OCI-LY3 (cell line): ENCODE data around the gene ELF1.

ENCODE experiments used
- H2AFZ ChIP-seq: fragments of 200-600, 300-600 bp; shearing (Covaris generic); 2 replicates; pipeline ENCODE4 v1.6.0; 2014; ENCODE audit warnings: antibody characterized with exemption, low read depth, low read length
- H3K27ac ChIP-seq: fragments of 200-600, 300-600 bp; sonication (generic); 2 replicates; pipeline ENCODE4 v1.5.1; 2014; ENCODE audit warnings: mild to moderate bottlenecking, low read length, moderate library complexity, mixed read lengths
- H3K27me3 ChIP-seq: fragments of 200-600, 300-600 bp; sonication (generic); 2 replicates; pipeline ENCODE4 v1.6.1; 2014; ENCODE audit warnings: low read depth, low read length, mixed read lengths
- H3K36me3 ChIP-seq: fragments of 200-600, 300-600 bp; sonication (generic); replicated peaks from 2 replicates; pipeline ENCODE3; 2014; ENCODE audit warnings: low read depth, low read length, mixed read lengths
- H3K4me1 ChIP-seq: fragments of 300-600, 200-600 bp; sonication (generic); 2 replicates; pipeline ENCODE4 v1.6.1; 2014; ENCODE audit warnings: low read length, mixed read lengths
- H3K4me2 ChIP-seq: fragments of 200-600, 300-600 bp; sonication (generic); 2 replicates; pipeline ENCODE4 v1.6.1; 2014; ENCODE audit warnings: low read length, mixed read lengths
- H3K4me3 ChIP-seq: fragments of 300-600, 200-600 bp; sonication (generic); 2 replicates; pipeline ENCODE4 v1.5.1; 2014; ENCODE audit warnings: antibody characterized with exemption, mild to moderate bottlenecking, low read length, moderate library complexity
- H3K79me2 ChIP-seq: fragments of 300-600, 200-600 bp; shearing (Covaris generic); 2 replicates; pipeline ENCODE4 v1.6.1; 2014; ENCODE audit warnings: mild to moderate bottlenecking, low read length, mixed read lengths
- H3K9ac ChIP-seq: fragments of 300-600, 200-600 bp; shearing (Covaris generic); 2 replicates; pipeline ENCODE4 v1.6.0; 2014; ENCODE audit warnings: mild to moderate bottlenecking, low read length, moderate library complexity
- H3K9me3 ChIP-seq: fragments of 200-600, 300-600 bp; shearing (Covaris generic); 2 replicates; pipeline ENCODE4 v1.6.1; 2014; ENCODE audit warnings: low read length, mixed read lengths; ENCODE audit not compliant: insufficient read depth
- H4K20me1 ChIP-seq: fragments of 200-600, 300-600 bp; sonication (generic); 2 replicates; pipeline ENCODE4 v1.6.1; 2016; ENCODE audit warnings: low read length, mixed read lengths; ENCODE audit not compliant: insufficient read depth
- EZH2phosphoT487 ChIP-seq: fragments of 200-600 bp; shearing (Covaris generic); IDR thresholded peaks from 2 replicates; pipeline ENCODE4 v1.6.1; 2018; ENCODE audit warnings: antibody characterized with exemption, mixed run types, low read depth
- TF ChIP-seq, protein P1 (sequence below): fragments of 200-600, 300-600 bp; sonication (generic); IDR thresholded peaks from 2 replicates; pipeline ENCODE4 v1.5.1; 2014; ENCODE audit warnings: antibody characterized with exemption, low read length, low read depth

The ELF1 gene

DNA sequence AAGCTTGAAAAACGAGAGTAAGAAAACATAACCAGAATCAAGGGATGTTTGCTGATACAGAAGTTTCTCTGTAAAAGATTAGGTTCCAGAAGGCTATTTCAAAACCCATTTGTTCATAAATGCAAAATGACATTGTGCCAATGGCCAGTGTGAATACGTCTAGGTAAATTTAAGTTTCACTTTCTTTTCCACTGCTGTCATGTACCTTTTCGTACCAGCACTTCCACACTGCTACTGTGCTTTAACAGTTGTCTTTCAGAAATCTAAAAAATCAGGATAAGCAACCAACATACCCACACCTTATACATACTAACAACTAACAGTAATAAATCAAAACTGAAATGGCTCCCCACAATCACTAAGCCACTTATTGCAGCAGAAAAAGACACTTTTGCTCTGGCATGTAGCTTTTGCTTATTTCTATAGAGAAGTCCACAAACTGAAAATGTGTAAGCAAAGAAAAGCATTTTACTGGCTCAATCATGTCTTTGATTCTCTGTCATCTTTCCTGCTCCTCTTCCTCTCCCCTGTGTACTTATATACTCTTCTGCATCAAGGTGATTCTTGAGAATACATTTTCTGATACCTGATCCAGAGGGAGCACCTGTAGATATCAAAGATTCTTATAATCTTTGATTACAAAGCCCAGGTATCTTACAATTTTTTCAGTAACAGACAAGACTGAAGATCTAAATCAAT, 34.3 kb downstream of the ELF1 start:
- H2AFZ ChIP-seq, result no peak overlapping the region
- TF ChIP-seq, protein P1, sequence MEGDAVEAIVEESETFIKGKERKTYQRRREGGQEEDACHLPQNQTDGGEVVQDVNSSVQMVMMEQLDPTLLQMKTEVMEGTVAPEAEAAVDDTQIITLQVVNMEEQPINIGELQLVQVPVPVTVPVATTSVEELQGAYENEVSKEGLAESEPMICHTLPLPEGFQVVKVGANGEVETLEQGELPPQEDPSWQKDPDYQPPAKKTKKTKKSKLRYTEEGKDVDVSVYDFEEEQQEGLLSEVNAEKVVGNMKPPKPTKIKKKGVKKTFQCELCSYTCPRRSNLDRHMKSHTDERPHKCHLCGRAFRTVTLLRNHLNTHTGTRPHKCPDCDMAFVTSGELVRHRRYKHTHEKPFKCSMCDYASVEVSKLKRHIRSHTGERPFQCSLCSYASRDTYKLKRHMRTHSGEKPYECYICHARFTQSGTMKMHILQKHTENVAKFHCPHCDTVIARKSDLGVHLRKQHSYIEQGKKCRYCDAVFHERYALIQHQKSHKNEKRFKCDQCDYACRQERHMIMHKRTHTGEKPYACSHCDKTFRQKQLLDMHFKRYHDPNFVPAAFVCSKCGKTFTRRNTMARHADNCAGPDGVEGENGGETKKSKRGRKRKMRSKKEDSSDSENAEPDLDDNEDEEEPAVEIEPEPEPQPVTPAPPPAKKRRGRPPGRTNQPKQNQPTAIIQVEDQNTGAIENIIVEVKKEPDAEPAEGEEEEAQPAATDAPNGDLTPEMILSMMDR, result no peak
- no peak for TF ChIP-seq EZH2phosphoT487
- no peaks in the 10 kb centered on the region for H3K27me3 ChIP-seq
- no peak overlapping the region for H3K27ac ChIP-seq
- H4K20me1 ChIP-seq, result peaks cover 86% of the 10 kb centered on the region
- no peaks in the 10 kb centered on the region for H3K9me3 ChIP-seq
- peaks cover 52% of the 10 kb centered on the region for H3K4me1 ChIP-seq
- H3K4me3 ChIP-seq, result peak overlapping the region; percentile 60
- peaks cover 91% of the 10 kb centered on the region for H3K79me2 ChIP-seq
- peak overlapping the region; percentile 7 for H3K9ac ChIP-seq
- H3K4me2 ChIP-seq, result peak overlapping the region; percentile 73
- H3K36me3 ChIP-seq, result peaks cover 17% of the 10 kb centered on the region

DNA sequence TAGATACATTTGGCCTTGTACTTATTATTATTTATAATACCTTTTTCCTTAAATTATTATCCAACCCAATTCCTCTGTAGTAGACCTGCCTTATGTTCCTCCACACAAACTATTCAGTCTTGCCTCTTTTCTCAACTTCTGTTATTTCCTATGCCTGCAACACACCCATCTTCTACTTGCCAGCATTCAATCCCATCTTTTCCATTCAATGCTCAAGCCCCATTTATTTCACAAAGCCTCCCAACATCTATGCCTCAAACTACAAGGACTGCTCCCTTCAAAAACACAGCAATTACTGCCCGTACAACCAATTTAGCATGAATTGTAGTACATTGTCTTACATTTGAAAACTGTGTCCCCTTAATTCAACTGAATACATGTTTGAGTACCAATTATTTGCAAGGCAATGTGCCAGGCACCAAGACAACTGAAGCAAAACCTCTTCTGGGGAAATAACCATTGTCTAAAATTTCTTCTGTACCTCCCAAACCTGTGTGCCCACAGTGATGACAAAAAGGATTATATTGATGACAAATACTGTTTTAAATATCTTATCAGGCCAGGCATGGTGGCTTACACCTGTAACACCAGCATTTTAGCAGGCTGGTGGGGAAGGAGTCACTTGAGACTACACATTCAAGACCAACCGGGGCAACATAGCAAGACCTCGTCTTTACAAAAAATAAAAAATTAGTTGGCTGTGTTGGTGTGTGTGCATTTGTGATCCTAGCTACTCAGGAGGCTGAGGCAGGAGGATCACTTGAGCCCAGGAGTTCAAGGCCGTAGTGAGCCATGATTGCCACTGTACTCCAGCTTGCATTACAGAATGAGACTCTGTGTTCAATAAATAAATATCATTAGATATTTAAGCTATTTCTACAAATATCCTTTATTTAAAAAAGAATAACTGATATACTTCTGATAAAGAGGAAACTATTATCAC, 35.1 kb downstream of the ELF1 start:
- H2AFZ ChIP-seq, result no peak overlapping the region
- no peaks in the 10 kb centered on the region for H3K9me3 ChIP-seq
- H3K36me3 ChIP-seq, result peaks cover 21% of the 10 kb centered on the region
- H4K20me1 ChIP-seq, result peaks cover 89% of the 10 kb centered on the region
- peaks cover 52% of the 10 kb centered on the region for H3K4me1 ChIP-seq
- no peak overlapping the region for H3K27ac ChIP-seq
- TF ChIP-seq, protein P1, result no peak
- TF ChIP-seq EZH2phosphoT487, result no peak
- no peak overlapping the region for H3K9ac ChIP-seq
- H3K79me2 ChIP-seq, result peaks cover 93% of the 10 kb centered on the region
- peak overlapping the region; percentile 60 for H3K4me3 ChIP-seq
- peak overlapping the region; percentile 73 for H3K4me2 ChIP-seq
- H3K27me3 ChIP-seq, result no peaks in the 10 kb centered on the region

DNA sequence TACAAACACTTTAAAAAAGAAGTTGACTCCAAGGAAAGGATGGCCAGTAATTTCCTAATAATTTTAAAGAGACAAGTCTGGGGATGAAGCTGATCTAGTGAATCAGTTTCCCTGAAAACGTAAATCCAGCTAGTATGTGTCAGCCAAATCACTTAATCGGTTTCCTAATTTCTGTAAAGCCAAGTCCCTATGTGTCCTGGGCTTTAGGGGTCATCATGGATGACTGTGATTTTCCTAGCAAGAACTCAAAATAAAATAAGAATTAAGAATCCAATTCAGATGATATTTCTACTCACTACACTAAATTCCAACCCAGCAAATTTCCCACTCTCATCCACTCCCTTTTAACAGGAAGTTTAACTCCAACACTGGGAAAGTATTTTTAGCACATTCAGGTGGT, 35.9 kb downstream of the ELF1 start:
- Histone ChIP-seq H3K79me2 (peaks cover 95% of the 10 kb centered on the region), H3K9me3 (no peaks in the 10 kb centered on the region), H3K27ac (no peak overlapping the region), H3K27me3 (no peaks in the 10 kb centered on the region), H3K36me3 (peaks cover 21% of the 10 kb centered on the region), H2AFZ (no peak overlapping the region), H3K4me2 (peak overlapping the region; percentile 20), H4K20me1 (peaks cover 86% of the 10 kb centered on the region), H3K4me3 (no peak overlapping the region), H3K9ac (no peak overlapping the region), H3K4me1 (peaks cover 52% of the 10 kb centered on the region)
- TF ChIP-seq EZH2phosphoT487, result no peak
- TF ChIP-seq, protein P1, result no peak

DNA sequence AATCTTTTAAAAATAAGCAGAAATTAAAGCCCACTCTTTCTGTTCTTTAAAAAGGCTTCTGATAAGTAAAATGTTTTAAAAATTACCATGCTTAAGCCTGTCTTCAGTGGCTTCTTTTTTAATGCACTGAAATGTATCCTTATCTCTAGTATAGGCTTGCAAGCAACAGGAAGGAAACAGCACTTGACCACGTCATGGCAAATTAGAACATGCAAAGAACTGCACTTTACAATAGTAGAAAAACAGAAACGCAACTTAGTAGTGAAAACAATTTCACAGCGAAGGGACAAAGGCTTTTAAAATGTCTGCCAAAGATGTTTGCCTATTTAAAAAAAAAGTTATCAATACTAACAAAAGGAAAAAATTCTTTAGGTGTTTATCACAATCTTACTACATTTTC, 36.3 kb downstream of the ELF1 start:
- Histone ChIP-seq H3K9ac (no peak overlapping the region), H3K9me3 (no peaks in the 10 kb centered on the region), H3K79me2 (peaks cover 95% of the 10 kb centered on the region), H2AFZ (no peak overlapping the region), H3K4me2 (peak overlapping the region; percentile 20), H3K4me3 (no peak overlapping the region), H4K20me1 (peaks cover 84% of the 10 kb centered on the region), H3K27ac (no peak overlapping the region), H3K36me3 (peaks cover 21% of the 10 kb centered on the region), H3K27me3 (no peaks in the 10 kb centered on the region), H3K4me1 (peaks cover 52% of the 10 kb centered on the region)
- TF ChIP-seq EZH2phosphoT487, result no peak
- TF ChIP-seq, protein P1, result no peak
